ENCODE data around the gene TRPM8. TPM values are rescaled to one million over a fixed set of nuclear protein-coding genes. Genes with fewer than 3 reads are reported as not detected.

The TRPM8 gene
- total and polyA plus RNA-seq, 2 of the 13 experiments (the other 11 are each of a cell fraction or from before 2014, with no cell fraction given) = 0.12 TPM; not detected in 1

GRCh38 chr2:233977296-233977837 is 60.2 kb downstream of the TRPM8 start (continued):
- peak; percentile 80 for TF ChIP-seq ZFP36 (IDR thresholded peaks at IDR 0.05; ENCODE audit: borderline replicate concordance, low read depth, low read length, partially characterized antibody)

- Histone ChIP-seq H2AFZ (ENCODE audit: low read length) (no peak overlapping the region), H3K4me3 (replicated peaks in 1 of 3; ENCODE audit: insufficient read depth in 1 of 3, low read depth in 2 of 3, low read length in 3 of 3) (no peak overlapping the region), H3K4me1 (ENCODE audit: insufficient read depth, low read length) (peaks cover 49% of the 10 kb centered on the region), H3K79me2 (ENCODE audit: insufficient read depth, low read length) (no peaks in the 10 kb centered on the region), H3K36me3 (replicated peaks in 1 of 2; ENCODE audit: control insufficient read depth in 1 of 2, insufficient read depth in 2 of 2, low read length in 2 of 2) (no peaks in the 10 kb centered on the region), H3K4me2 (ENCODE audit: low read depth, low read length) (no peak overlapping the region), H3K27ac (ENCODE audit: extremely low read length, insufficient read depth, low read length) (no peak overlapping the region), H3K27me3 (ENCODE audit: control insufficient read depth in 1 of 2, insufficient read depth in 2 of 2, low read length in 2 of 2) (no peaks in the 10 kb centered on the region), H4K20me1 (ENCODE audit: insufficient read depth, low read length) (no peaks in the 10 kb centered on the region), H3K9me3 (ENCODE audit: low read length) (no peaks in the 10 kb centered on the region), H3K9ac (ENCODE audit: insufficient read depth, low read depth, low read length) (no peak overlapping the region)
- DNase-seq (ENCODE audit: low spot score) = no peak
- 74% methylated on average over 4 of the region's 4 CpGs for WGBS (ENCODE audit: low lambda C conversion rate)
- BruUV-seq (replicated peaks) = no TSS peak
- intact Hi-C loops (cut with micrococcal nuclease; ENCODE audit: unreplicated experiment) = no loop called here
- ATAC-seq = no peak
- no peak for FAIRE-seq
- in situ Hi-C loops (cut with HindIII; ENCODE audit: extremely low pct_ligation_motif_present, low pct_unique_long_range_greater_than_20kb) = loop anchor here (5.0 to 25.0 kb wide), 4 partner anchors 275 to 1133 kb away; partner anchors contain the start of gene ARL4C
- ChIA-PET CTCF (ENCODE audit: low intra/inter-chr PET ratio, low total read pairs) (no interaction called here), POLR2A (no interaction called here)
- no peak for TF ChIP-seq POGZ (CRISPR knock-in tag; IDR thresholded peaks at IDR 0.05)
- TF ChIP-seq HIC2 (CRISPR knock-in tag; IDR thresholded peaks at IDR 0.05; ENCODE audit: low read depth) = no peak
- no peak for TF ChIP-seq PCBP1 (IDR thresholded peaks at IDR 0.05; ENCODE audit: borderline replicate concordance, low read depth, low read length)
- TF ChIP-seq ZNF446 (CRISPR knock-in tag; IDR thresholded peaks at IDR 0.05) = no peak
- TF ChIP-seq ZKSCAN1 (IDR thresholded peaks at IDR 0.05; ENCODE audit: low read length) = no peak
- TF ChIP-seq ZFX (CRISPR knock-in tag; IDR thresholded peaks at IDR 0.05; ENCODE audit: low read depth) = no peak
- no peak for TF ChIP-seq TBL1XR1 (IDR thresholded peaks at IDR 0.05; ENCODE audit: borderline replicate concordance, low read length, partially characterized antibody)
- TF ChIP-seq SIX4 (CRISPR knock-in tag; IDR thresholded peaks at IDR 0.05) = no peak
- TF ChIP-seq IRF2 (CRISPR knock-in tag; IDR thresholded peaks at IDR 0.05) = no peak
- no peak for TF ChIP-seq SETDB1 (CRISPR knock-in tag; IDR thresholded peaks at IDR 0.05; ENCODE audit: borderline replicate concordance)
- no peak for TF ChIP-seq KDM6A (CRISPR knock-in tag; IDR thresholded peaks at IDR 0.05; ENCODE audit: low read depth)
- no peak for TF ChIP-seq ZZZ3 (CRISPR knock-in tag; IDR thresholded peaks at IDR 0.05; ENCODE audit: borderline replicate concordance)
- no peak for TF ChIP-seq ZNF33B (CRISPR knock-in tag; IDR thresholded peaks at IDR 0.05)
- TF ChIP-seq KIAA2018 (CRISPR knock-in tag; IDR thresholded peaks at IDR 0.05; ENCODE audit: borderline replicate concordance) = no peak
Observed at GRCh38 chr2:233979748-233980147, 62.6 kb downstream of the TRPM8 start.
